ENCODE results near the gene RPL3.

The RPL3 gene

GRCh38 chr22:39316440-39317083, 2.9 kb downstream of the RPL3 start:
- DNase-seq = peak; percentile 61

DNA sequence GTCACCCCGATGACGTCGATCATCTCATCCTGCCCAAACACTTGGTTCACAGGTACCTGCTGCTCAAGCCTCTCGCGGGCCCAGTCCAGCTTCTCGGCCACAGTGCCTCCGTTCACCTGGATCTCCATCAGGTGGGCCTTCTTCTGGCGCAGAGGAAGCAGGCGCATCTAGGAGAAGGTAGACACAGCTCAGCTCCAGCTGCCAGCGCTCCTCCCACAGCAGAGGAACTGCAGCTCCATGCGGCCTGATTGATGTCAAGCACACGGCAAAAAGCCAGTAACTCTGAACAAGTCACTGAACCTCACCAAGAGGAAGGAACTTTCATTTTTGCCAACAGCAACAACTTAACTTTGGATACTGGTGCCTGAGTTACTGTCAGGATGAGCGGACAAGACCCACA, 4.0 kb downstream of the RPL3 start:
- DNase-seq = no peak

DNA sequence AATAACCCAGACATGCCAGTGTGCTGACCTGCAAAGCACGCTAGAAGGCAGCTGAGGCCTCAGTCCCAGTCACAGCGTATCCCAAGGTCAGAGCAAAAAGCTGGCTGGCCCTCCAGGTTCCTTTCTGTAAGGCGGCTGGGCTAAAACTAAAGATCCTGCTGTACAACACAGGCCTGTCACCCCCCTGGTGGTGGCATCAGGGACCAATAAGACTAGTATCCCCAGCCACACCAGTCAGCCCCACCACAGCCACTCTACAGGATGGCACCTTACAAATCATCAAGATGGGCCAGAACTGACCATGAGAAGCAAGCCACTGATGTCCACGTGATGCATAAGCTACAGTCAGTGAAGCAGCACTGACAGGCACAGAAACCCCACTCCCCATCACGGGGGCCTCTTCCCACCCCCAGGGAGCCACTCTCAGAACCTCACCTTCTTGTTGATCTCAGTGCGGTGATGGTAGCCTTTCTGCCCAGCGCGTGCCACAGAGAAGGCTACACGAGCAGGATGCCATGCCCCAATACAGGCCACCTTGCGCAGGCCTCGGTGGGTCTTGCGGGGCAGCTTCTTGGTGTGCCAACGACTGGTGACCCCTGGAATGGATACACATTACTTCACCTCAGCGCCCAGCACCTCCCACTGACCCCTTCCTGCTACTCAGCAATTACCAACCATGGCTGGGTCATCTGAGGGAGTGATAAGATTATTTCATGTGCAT, 5.0 kb downstream of the RPL3 start:
- DNase-seq = no peak

GRCh38 chr22:39313258-39314001, 6.0 kb downstream of the RPL3 start:
- DNase-seq = no peak

DNA sequence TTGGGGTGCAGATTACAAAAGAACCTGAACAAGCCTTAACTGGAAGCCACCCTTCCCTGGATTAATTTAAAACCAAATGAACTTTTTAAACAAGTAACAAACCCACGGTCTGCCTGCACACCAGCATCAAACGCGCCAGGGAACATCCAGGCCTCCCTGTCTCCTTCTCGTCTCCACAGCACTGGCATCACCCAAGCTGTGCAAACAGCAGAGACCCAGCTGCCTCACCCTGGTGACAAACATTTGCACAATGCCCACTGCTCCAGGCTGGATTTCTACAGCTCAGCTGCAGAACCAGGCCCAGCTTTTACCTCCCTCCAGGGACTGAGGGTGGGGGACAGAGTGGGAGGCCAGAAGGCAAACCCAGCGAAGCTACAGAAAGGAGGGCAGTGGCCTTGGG, 7.0 kb downstream of the RPL3 start:
- DNase-seq = no peak

GRCh38 chr22:39311592-39312400, 7.6 kb downstream of the RPL3 start:
- DNase-seq = no peak

- DNase-seq = no peak
Observed at GRCh38 chr22:39309881-39310714, 9.3 kb downstream of the RPL3 start.

DNA sequence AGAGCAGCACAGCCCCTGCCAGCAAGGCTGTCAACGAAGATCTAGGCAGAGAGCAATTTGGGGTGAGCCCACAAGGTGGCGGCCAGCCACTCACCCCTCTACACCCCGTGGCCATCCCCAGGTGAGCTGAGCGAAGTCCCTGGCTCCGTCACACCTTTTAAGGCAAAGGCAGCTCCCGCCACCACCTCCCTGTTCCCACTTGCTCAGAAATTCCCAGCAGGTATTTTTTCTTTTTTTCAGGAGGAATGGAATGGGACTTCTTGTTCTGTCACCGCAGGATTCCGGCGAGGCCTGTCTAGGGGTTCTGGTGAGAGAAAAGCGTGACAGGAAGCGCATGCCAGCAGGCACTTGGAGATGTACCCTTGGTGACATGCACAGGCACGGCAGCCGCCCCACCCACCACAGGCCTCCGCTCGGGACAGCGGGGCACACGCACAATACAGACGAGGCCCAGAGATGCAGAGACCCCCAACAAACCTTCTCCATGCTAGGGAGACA, 10.0 kb downstream of the RPL3 start:
- DNase-seq = no peak

- DNase-seq = no peak
Observed at GRCh38 chr22:39308614-39309363, 10.6 kb downstream of the RPL3 start.

DNA sequence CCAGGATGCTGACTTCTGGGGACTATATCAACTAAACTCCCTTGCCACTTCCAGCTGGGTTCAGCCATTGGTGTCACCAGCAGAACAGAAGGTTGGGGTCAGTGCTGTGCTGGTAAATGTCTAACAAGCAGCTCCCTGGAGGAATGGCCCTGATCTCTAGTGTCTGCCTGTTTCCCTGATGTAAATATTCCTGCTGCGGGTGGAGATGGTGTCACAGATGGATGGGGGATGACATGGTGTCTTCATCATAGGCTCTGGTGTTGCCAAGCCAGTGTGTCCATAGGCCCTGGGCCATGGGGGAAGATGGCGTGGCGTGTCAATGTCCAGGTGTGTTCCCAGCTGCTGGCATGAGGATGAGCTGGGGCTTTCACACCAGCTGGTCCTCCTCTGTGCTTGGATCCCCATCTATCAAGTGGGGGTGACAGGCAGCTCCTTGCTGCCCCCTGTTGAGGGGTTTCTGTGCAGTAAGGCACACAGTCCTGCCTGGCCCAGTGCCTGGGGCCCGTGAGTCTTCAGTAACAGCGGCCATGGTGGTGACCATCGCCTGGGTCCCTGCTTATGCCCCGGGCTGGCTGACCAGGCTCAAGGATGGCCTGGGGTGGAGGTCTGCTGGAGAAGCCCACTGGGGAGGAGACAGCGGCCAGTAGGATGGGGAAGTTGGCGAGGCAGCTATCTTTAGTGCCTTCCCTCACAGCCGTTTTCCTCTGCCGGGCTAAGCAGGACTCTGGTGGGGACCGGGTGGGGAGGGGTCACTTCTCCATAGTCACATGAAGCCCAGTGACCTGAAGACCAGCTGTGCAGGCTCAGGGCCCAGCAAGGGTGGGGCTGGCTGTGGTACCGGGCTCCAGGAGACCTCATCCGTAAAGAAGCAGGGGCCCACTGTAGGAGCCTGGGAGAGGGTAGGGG, 12.7 kb downstream of the RPL3 start:
- DNase-seq = peak; percentile 38

GRCh38 chr22:39303892-39304671, 15.3 kb downstream of the RPL3 start:
- DNase-seq = no peak

DNA sequence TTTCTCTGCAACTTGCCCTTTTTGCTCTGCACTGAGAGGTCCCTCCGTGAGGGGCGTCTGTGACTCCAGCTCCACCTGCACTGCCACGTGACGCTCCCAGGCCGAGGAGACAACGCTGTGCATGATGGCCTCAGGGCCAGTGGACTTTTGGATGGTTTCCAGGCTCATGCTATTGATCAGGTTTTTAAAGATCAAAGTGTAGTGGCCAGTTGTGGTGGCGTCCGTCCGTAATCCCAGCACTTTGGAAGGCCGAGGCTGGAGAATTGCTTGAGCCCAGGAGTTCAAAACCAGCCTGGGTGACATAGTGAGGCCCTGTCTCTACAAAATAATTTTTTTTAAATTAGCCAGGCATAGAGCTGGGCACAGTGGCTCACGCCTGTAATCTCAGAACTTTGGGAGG, 16.1 kb downstream of the RPL3 start:
- DNase-seq = no peak

GRCh38 chr22:39302431-39302960, 16.9 kb downstream of the RPL3 start:
- DNase-seq = no peak

GRCh38 chr22:39301926-39302325, 17.5 kb downstream of the RPL3 start:
- no peak for DNase-seq

DNA sequence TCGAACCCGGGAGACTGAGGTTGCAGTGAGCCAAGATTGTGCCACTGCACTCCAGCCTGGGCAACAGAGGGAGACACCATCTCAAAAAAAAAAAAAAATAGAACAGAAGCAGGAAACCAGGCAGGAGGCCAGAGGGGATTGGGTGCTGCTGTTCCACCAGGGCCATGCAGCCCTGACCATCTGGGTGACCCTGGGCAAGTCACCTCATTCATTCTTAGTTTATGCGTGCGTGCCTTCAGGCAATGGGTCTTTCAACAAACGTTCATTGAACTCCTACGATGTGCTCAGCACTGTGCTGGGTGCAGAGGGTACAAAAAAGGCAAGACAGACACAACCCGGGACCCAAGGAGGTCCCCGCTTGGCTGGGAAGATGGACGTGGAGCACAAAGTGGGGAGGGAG, 18.3 kb downstream of the RPL3 start:
- no peak for DNase-seq

DNA sequence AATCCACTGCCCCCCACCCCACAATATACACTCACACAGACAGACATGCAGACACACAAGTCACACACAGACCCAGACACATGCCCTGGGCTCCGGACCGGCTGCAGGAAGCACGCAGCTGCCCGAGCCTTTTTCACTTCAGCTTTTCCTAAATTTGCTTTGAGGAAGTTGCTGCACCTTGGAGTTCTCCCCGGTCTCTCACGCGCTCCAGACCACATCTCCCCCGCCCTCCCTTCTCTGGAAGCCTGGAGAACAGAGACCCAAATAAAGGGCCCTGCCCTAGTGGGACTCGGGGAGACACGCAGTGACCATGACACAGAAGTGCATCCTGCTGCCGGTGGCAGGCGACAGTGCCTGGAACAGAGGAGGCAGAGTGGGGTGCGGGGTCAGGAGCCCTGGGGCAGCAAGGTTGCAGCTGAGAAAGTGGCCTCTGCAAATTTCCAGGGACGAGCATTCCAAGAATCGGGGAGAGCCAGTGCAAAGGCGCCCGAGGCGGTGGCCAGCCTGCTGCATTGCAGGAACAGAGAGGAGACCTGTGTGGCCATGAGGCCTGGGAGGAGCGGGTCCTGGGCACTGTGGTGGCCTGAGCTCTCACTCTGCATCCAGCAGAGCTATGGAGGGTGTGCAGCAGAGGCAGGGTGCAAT, 19.1 kb downstream of the RPL3 start:
- no peak for DNase-seq

- no peak for DNase-seq
Observed at GRCh38 chr22:39299829-39300178, 19.6 kb downstream of the RPL3 start.

- DNase-seq = no peak
Observed at GRCh38 chr22:39298241-39298987, 21.0 kb downstream of the RPL3 start.

All from activated effector memory CD4-positive, alpha-beta T cell treated with Interleukin-2 at 50 U/mL for 16 hours (primary cell).